Ishikawa (cell line): ENCODE data around the gene ASPRV1.

Source experiments
- CEBPB ChIP-seq: IDR thresholded peaks from 2 replicates; pipeline ENCODE4 v1.6.1; 2012
- CREB1 ChIP-seq: IDR thresholded peaks from 2 replicates; pipeline ENCODE4 v1.6.1; 2012; ENCODE audit warnings: low read depth
- EGR1 ChIP-seq: IDR thresholded peaks from 2 replicates; pipeline ENCODE4 v1.6.1; 2012
- EP300 ChIP-seq: IDR thresholded peaks from 2 replicates; pipeline ENCODE4 v1.6.1; 2012; ENCODE audit warnings: borderline replicate concordance
- FOXM1 ChIP-seq: IDR thresholded peaks from 2 replicates; pipeline ENCODE4 v1.6.1; 2012; ENCODE audit warnings: low read depth, borderline replicate concordance
- MAX ChIP-seq: IDR thresholded peaks from 2 replicates; pipeline ENCODE4 v1.6.1; 2012
- NFIC ChIP-seq: IDR thresholded peaks from 2 replicates; pipeline ENCODE4 v1.6.1; 2012
- RAD21 ChIP-seq: IDR thresholded peaks from 2 replicates; pipeline ENCODE4 v1.6.1; 2012; ENCODE audit warnings: low read depth
- TAF1 ChIP-seq: IDR thresholded peaks from 2 replicates; pipeline ENCODE4 v1.6.1; 2012; ENCODE audit warnings: low read depth, mild to moderate bottlenecking
- TCF12 ChIP-seq: IDR thresholded peaks from 2 replicates; pipeline ENCODE4 v1.6.1; 2012; ENCODE audit warnings: low read depth
- TEAD4 ChIP-seq: IDR thresholded peaks from 2 replicates; pipeline ENCODE4 v1.6.1; 2012
- USF1 ChIP-seq: IDR thresholded peaks from 2 replicates; pipeline ENCODE4 v1.6.1; 2012
- YY1 ChIP-seq: IDR thresholded peaks from 2 replicates; pipeline ENCODE4 v1.6.1; 2012; ENCODE audit warnings: low read depth
- ZBTB7A ChIP-seq: IDR thresholded peaks from 2 replicates; pipeline ENCODE4 v1.6.1; 2012; ENCODE audit warnings: low read depth
- TF ChIP-seq, protein P1 (sequence below): IDR thresholded peaks from 2 replicates; pipeline ENCODE4 v1.6.1; 2012; ENCODE audit warnings: low read depth, mild to moderate bottlenecking

The ASPRV1 gene

DNA sequence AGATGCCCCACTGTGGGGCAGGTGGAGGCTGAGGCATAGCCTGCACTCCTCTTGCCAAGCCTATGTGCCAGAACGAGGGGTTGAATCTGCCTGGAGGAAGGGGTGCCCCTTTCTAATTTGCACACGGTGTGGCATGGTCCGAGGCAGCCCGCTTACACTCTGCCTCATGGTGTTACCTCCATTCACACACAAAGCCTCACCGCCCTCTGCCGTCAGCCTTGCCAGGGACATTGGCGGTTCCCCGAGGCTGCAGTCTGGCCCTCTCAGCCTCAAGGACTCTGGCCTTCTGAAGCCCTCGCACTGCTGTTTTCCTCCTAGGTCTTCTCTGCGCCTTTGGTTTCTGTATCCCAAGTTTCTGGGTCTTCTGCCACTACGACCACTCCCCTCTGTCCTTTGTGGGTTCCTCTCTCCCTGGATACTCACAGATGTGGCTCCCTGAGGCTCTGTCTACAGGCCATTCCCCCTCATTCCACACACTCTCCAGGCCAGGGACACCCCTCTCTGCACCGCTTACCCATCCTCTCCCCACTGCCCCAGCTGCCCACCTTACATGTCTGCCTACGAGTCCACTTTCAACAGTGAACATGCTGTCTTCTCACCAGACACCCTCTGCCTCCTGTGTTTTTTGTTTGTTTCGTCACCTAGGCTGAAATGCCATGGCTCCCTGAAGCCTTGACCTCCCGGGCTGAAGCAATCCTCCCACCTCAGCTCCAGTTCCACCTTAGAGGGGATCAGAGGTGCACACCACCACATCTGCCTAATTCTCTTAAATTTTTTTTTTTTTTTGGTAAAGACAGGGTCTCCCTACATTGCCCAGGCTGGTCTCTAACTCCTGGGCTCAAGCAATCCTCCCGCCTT is 7.9 kb upstream of the ASPRV1 start:
- TF ChIP-seq NFIC (no peak), RAD21 (no peak), EP300 (no peak), TAF1 (no peak), YY1 (no peak), CREB1 (no peak), ZBTB7A (no peak), TEAD4 (no peak), CEBPB (no peak), TCF12 (no peak), MAX (no peak), EGR1 (no peak)
- TF ChIP-seq, protein P1, sequence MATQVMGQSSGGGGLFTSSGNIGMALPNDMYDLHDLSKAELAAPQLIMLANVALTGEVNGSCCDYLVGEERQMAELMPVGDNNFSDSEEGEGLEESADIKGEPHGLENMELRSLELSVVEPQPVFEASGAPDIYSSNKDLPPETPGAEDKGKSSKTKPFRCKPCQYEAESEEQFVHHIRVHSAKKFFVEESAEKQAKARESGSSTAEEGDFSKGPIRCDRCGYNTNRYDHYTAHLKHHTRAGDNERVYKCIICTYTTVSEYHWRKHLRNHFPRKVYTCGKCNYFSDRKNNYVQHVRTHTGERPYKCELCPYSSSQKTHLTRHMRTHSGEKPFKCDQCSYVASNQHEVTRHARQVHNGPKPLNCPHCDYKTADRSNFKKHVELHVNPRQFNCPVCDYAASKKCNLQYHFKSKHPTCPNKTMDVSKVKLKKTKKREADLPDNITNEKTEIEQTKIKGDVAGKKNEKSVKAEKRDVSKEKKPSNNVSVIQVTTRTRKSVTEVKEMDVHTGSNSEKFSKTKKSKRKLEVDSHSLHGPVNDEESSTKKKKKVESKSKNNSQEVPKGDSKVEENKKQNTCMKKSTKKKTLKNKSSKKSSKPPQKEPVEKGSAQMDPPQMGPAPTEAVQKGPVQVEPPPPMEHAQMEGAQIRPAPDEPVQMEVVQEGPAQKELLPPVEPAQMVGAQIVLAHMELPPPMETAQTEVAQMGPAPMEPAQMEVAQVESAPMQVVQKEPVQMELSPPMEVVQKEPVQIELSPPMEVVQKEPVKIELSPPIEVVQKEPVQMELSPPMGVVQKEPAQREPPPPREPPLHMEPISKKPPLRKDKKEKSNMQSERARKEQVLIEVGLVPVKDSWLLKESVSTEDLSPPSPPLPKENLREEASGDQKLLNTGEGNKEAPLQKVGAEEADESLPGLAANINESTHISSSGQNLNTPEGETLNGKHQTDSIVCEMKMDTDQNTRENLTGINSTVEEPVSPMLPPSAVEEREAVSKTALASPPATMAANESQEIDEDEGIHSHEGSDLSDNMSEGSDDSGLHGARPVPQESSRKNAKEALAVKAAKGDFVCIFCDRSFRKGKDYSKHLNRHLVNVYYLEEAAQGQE: no peak

DNA sequence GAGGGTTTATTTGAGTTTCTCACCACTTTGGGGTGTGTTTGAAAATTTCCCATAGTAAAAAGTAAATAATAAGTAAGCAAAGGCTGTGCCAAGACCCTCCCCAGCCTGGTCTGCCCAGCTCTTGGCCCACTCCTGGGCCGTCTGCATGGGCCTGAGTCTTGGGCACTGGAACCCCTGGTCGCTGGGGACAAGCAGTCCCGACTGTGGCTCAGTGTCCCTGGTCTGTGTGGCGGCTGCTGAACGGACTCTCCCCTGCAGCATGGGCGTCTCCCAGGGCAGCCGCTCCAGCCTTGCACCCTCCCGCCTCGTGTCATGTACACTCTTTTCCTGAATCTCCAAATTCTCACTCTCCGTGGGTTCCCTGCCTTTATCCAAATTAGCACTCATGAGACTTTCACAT is 7.2 kb upstream of the ASPRV1 start:
- TF ChIP-seq USF1: no peak
- TF ChIP-seq ZBTB7A: no peak
- no peak for TF ChIP-seq FOXM1
- no peak for TF ChIP-seq RAD21
- TF ChIP-seq TEAD4: no peak
- no peak for TF ChIP-seq CEBPB
- no peak for TF ChIP-seq NFIC
- TF ChIP-seq, protein P1: no peak
- no peak for TF ChIP-seq CREB1
- TF ChIP-seq EGR1: no peak
- no peak for TF ChIP-seq TCF12
- TF ChIP-seq EP300: no peak
- no peak for TF ChIP-seq YY1
- TF ChIP-seq MAX: no peak

DNA sequence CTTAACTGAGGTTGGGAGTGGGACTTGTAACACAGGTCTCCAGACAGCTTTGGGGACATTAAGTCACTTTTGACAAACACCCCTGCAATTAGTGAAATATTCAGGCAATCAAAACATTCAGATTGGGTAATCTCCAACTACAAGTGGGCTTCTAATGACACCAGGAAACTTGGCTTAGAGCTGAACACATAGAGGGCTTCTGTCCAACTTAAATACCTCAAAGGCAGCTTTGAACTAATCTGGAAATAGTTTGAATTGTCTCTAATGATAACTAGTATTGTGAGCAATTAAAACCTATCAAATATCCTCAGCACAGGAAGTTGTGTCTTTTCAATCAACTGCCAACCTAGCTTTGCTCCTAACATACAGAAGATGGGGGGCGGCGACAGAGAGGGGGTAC is 5.1 kb upstream of the ASPRV1 start:
- TF ChIP-seq RAD21: no peak
- TF ChIP-seq NFIC: no peak
- no peak for TF ChIP-seq TCF12
- TF ChIP-seq FOXM1: no peak
- no peak for TF ChIP-seq TEAD4
- TF ChIP-seq CEBPB: no peak

GRCh38 chr2:69965756-69966445 is 4.5 kb upstream of the ASPRV1 start:
- TF ChIP-seq RAD21 (no peak), NFIC (no peak), TCF12 (no peak), EP300 (no peak), TEAD4 (no peak), CREB1 (no peak), EGR1 (no peak), USF1 (no peak), YY1 (no peak), ZBTB7A (no peak), CEBPB (no peak), FOXM1 (no peak), MAX (no peak), TAF1 (no peak)
- TF ChIP-seq, protein P1: no peak
